ENCODE data around the gene TGIF2.

Gene TGIF2

DNA sequence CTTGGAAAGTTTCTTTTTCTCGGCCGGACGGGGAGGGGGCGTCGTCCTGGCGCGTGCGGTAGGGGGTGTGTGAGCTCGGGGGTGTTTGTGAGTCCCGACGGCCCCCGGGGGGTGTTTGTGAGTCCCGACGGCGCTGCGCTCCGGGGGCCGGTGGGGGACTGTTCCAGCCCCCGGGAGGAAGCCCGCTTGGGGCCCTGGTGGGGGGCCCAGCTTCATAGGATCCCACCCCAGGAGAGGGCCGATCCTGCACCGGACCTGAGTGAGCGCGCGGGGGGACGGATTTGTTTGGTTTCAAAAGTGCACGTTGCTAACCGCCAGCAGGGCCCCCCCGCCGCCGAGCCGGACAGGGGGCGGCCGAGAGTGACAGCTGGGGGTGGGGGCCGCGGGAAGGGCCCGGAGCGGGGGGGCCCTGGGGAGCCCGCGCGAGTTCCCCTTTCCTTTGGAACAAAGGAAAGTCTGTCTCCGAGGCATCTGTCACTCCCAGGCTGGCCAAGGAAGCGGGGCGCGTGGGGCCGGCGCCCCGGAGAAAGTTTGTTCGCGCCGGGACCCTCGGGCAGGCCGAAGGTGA is 485 bp downstream of the TGIF2 start:
- no peak for DNase-seq (ENCODE audit: insufficient read length, low spot score)
- TF ChIP-seq, protein P1, sequence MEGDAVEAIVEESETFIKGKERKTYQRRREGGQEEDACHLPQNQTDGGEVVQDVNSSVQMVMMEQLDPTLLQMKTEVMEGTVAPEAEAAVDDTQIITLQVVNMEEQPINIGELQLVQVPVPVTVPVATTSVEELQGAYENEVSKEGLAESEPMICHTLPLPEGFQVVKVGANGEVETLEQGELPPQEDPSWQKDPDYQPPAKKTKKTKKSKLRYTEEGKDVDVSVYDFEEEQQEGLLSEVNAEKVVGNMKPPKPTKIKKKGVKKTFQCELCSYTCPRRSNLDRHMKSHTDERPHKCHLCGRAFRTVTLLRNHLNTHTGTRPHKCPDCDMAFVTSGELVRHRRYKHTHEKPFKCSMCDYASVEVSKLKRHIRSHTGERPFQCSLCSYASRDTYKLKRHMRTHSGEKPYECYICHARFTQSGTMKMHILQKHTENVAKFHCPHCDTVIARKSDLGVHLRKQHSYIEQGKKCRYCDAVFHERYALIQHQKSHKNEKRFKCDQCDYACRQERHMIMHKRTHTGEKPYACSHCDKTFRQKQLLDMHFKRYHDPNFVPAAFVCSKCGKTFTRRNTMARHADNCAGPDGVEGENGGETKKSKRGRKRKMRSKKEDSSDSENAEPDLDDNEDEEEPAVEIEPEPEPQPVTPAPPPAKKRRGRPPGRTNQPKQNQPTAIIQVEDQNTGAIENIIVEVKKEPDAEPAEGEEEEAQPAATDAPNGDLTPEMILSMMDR (IDR thresholded peaks at IDR 0.05; ENCODE audit: insufficient read depth, missing control alignments) = no peak
- FAIRE-seq = no peak

DNA sequence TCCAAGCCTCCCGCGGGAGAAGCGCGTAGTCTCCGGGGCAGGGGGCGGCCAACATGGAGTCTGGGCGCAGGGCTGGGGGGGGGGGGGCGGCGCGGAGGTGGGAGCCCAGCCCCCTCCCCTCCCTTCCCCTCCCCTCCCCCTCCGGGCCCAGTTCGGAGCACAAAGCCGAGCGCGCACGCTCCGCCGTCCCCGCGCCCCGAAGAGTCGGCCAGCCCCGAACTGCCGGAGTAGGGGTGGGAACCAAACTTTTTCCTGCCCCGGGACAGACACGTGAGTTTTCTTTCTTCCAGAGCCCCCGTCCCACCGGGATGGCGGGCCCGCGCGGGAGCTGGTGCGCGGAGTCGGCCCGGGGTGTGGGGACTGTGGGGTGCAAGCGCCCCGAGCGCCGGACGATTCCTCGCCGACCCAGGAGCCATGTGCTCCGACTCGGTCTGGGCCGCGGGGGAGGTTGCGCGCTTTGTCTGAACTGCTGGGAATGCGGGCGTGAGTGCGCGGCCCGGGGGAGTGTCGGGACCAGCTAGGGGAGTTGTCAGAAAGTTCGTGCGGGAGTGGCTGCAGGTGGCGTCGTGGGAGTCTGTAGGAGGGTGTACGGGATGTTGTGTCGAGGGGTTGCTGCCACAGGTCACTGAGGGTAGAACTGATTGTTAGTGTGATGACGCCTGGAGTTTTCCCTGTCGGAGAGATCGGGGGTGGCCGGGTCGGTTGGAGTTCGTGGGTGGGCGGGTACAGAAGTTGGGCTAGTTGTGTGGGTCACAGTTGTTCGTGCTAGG is 1.2 kb downstream of the TGIF2 start:
- TF ChIP-seq, protein P1 (IDR thresholded peaks at IDR 0.05; ENCODE audit: insufficient read depth, missing control alignments) = no peak
- FAIRE-seq = no peak
- no peak for DNase-seq (ENCODE audit: insufficient read length, low spot score)

DNA sequence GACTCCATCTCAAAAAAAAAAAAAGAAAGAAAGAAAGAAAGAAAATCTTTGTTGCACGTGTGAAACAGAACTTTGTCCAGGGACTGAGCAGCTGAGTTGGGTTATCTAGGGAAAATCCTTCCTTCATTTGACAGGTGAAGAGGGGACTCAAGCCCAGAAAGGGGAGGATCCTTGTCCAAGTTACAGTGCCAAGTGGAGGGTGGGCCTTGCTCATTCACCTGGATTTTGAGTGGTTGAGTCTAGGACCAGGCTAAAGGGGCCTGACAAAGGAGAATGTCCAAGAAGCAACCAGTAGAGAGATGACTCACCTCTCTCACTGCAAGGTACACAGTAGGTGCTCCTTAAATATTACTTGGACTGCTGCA is 2.7 kb downstream of the TGIF2 start:
- no peak for FAIRE-seq
- DNase-seq (ENCODE audit: insufficient read length, low spot score) = no peak
- TF ChIP-seq, protein P1 (IDR thresholded peaks at IDR 0.05; ENCODE audit: insufficient read depth, missing control alignments) = no peak

DNA sequence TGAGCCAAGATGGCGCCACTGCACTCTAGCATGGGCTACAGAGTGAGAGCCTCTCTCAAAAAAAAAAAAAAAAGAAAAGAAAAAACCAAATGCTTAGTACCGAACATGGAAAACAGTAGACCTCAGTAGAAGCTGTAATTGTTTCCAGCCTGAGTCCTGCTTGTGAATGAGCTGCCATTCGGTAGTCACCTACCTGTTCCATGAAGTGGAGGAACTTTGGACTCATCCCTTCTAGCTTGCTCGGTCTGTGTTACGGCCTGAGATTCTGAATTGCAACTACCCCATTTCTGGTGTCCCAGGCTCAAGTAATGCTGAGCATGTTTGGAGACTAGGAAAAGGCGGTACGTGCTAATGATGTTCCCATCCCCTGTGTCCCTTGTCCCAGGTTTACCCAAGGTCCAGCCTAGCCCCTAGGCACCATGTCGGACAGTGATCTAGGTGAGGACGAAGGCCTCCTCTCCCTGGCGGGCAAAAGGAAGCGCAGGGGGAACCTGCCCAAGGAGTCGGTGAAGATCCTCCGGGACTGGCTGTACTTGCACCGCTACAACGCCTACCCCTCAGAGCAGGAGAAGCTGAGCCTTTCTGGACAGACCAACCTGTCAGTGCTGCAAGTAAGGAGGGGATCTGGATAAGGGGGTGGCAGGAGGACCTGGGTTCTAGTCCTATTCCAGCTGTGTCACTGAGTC is 5.1 kb downstream of the TGIF2 start:
- TF ChIP-seq, protein P1 (IDR thresholded peaks at IDR 0.05; ENCODE audit: insufficient read depth, missing control alignments) = no peak
- FAIRE-seq = no peak
- no peak for DNase-seq (ENCODE audit: insufficient read length, low spot score)

DNA sequence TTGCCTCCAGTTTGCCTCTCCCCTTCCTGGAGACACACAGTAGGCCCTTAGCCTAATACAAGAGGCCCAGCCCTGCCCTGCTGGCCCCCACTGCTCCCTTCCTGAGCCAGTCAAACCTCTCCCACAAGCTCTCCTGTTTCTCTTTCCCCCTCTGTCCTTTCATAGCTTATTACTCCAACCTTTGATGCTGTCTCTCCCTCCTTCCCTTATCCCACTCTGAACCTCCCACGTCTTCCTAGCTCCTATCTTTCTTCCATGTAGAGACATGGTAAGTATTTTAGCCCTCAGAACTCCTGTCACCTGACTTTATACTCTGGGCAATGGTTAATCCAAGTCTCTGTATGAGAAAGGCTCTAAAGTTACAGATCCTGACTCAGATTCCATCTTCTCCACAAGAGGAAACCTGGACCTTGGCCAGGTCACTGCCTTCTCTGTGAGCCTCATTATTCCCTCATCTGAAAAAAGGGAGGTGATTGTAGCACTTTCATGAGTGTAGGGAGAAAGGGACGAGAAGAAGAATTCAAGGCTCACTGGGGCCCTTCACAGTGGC is 6.7 kb downstream of the TGIF2 start:
- TF ChIP-seq, protein P1 (IDR thresholded peaks at IDR 0.05; ENCODE audit: insufficient read depth, missing control alignments) = no peak
- FAIRE-seq = no peak
- DNase-seq (ENCODE audit: insufficient read length, low spot score) = no peak

DNA sequence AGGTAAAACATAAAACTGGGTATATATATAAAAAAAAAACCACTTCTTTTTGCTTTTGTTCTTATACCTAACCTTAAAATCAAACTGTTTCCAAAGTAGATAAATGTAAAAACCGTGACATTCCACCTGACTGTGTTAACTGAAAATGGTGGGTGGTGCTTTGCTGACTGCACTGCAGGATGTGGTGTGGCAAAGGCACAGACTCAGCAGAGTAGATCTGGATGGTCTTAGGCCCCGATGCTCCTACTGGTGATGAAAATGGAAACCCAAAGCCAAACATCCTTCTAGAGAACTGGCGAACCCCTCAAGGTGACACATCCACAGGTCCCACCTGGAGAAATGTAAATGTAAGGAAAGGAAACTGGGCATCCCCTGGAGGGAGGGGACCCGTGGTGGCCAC is 8.9 kb downstream of the TGIF2 start:
- TF ChIP-seq, protein P1 (IDR thresholded peaks at IDR 0.05; ENCODE audit: insufficient read depth, missing control alignments) = no peak
- DNase-seq (ENCODE audit: insufficient read length, low spot score) (no peak), FAIRE-seq (no peak)

All from D721Med (cell line).